ENCODE data around the gene KAT8. TPM values are rescaled to one million over a fixed set of nuclear protein-coding genes. Genes with fewer than 3 reads are reported as not detected.
"Not testable (repeated sequence)": the region's sequence is repeated elsewhere in the genome, so short reads cannot be mapped to it uniquely, and the experiment has no call there.

Gene KAT8
- total and polyA plus RNA-seq, 5 donors: 72.3 to 77.0 (median 75.7) TPM

DNA sequence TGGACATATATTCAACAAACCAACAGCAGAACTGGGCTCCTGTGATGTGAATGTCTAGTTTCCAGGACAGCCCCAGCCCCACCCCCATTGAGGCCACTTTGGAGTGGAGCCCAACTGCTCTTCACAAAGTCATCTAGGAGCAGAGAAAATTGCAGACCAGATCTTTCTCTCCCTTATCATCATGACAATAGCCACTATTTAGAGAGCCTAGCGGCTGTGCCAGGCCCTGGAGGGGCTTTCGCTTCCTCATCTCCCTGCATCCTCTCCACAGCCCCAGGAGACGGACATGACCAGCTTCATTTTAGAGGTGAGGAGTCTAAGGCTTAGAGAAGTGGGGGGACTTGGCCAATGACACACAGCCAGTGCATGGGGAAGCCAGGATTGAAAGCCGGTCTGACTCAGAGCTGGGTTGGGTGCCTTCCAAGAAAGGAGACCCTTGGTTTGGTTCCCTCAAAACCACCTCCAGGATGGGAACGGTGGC, 16.7 kb downstream of the KAT8 start:
- 8% methylated on average over 5 of the region's 5 CpGs for WGBS
- no peak overlapping the region for H3K27ac ChIP-seq (ENCODE audit: low read length)
- H3K9me3 ChIP-seq (ENCODE audit: control insufficient read depth, low read length): no peaks in the 10 kb centered on the region
- no peak for ATAC-seq
- intact Hi-C loops (cut with DNase I): no loop called here
- DNase-seq: peak in 1 of 3 donors; percentile 44
- peaks cover 8% of the 10 kb centered on the region for H3K4me1 ChIP-seq (ENCODE audit: control insufficient read depth, insufficient read depth, low read length)
- no peaks in the 10 kb centered on the region for H3K27me3 ChIP-seq (ENCODE audit: control insufficient read depth, insufficient read depth)
- H3K4me3 ChIP-seq (ENCODE audit: low read length): no peak overlapping the region

DNA sequence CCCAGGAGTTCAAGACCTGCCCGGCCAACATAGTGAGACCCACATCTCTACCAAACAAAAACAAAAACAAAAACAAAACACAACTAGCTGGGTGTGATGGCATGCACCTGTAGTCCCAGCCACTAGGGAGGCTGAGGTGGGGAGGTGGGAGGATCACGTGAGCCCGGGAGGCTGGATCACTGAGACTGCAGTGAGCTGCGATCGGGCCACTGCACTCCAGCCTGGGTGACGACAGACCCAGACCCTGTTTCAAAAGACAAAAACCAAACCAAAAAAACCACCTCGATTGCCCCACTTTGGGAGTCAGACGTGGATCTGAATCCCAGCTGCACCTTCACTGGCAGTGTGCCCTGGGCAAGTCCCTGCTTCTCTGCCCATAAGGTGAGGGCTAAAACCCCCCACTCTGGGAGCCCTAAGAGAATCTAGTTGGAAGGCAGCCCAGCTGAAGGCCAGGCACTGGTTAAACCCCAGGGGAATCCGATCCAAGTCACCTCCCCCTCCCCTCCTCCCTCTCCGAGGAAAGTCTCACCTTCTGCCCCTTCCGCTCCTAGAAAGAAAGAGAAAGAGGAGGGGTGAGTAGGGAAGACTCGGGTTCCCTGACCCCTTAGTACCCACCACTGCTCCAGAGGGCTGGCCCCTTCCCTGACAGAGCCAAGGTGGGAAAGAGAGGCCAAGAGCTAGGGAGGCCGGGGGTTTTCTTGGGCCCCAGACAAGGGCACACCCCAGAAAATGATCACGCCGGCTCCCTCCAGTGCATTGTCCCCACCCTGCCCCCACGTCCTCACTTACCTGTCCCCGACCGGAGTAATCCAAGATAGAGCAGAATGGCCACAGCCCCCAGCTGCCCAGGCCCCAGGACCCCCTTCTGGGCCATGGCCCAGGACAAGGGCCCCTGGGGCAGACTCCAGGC, 17.4 kb downstream of the KAT8 start:
- DNase-seq (peak in 1 of 3 donors; percentile 44), ATAC-seq (no peak)
- Histone ChIP-seq H3K4me1 (ENCODE audit: control insufficient read depth, insufficient read depth, low read length) (peaks cover 8% of the 10 kb centered on the region), H3K4me3 (ENCODE audit: low read length) (no peak overlapping the region), H3K9me3 (ENCODE audit: control insufficient read depth, low read length) (no peaks in the 10 kb centered on the region), H3K27me3 (ENCODE audit: control insufficient read depth, insufficient read depth) (no peaks in the 10 kb centered on the region), H3K27ac (ENCODE audit: low read length) (no peak overlapping the region)
- intact Hi-C loops (cut with DNase I): no loop called here
- WGBS: 24% methylated on average over 18 of the region's 18 CpGs

DNA sequence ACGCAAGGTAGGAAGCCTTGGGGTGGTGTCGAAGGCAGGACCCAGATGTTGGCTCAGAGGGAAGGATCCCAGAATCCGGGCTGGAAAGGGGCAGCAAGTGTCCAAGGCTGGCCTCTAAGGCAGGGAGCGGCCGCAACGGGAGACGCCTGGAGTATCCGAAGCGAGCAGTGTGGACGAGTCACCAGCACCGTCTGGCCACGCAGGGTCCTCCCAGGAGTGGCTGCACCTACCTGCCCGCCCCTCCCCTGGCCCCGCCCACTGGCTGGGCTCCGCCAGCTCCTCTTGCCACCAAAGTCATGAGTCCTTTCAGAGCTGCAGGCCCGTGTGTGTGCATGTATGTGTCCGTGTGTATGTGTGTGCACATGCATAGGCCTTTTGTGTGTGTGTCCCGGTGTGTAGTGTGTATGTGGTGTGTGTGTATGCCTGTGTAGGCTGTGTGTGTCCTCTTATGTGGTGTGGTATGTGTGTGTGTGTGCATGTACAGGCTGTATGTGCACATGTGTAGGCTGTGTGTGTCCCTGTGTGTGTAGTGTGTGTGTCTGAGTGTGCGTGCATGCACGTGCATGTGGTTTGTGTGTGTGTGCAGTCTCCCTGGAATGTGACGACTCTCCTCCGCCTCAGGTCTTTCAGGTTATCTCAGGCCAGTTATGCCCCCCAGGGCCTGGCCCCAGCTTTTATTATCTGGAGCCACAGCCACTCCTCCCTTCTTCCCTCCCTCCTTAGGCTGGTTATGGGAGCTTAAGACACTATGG, 18.2 kb downstream of the KAT8 start, which contains the start of gene PRSS8:
Gene PRSS8 (minus strand): TSS at position 193 of the 752 bp plus-strand sequence. CDS start 229 bp downstream, outside the sequence.
- Histone ChIP-seq H3K4me3 (ENCODE audit: low read length) (no peak within 1 kb of the TSS), H3K27ac (ENCODE audit: low read length) (no peak within 1 kb of the TSS), H3K27me3 (ENCODE audit: control insufficient read depth, insufficient read depth) (no peaks in the 10 kb centered on the region), H3K4me1 (ENCODE audit: control insufficient read depth, insufficient read depth, low read length) (peaks cover 8% of the 10 kb centered on the region), H3K9me3 (ENCODE audit: control insufficient read depth, low read length) (no peaks in the 10 kb centered on the region)
- ATAC-seq (no peak), DNase-seq (peak in 1 of 3 donors; percentile 63)
- intact Hi-C loops (cut with DNase I): no loop called here
- WGBS: 47% methylated on average over 22 of the region's 22 CpGs

DNA sequence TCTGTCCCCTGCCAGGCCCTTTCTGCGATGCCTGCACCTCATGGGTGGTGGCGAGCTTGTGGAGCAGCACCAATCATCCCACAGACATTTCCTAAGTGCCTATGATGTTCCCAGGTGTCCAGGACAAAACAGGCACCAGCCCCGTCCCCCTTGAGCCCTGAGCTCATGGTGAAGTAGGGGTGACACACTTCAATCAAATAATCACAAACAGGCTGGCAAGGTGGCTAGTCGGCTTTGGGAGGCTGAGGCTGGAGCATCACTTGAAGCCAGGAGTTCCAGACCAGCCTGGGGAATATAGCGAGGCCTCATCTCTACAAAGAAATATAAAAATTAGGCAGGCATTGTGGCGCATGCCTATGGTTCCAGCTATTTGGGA, 18.8 kb downstream of the KAT8 start:
- DNase-seq (no peak), ATAC-seq (no peak)
- H3K4me1 ChIP-seq (ENCODE audit: control insufficient read depth, insufficient read depth, low read length): peaks cover 8% of the 10 kb centered on the region
- no peak overlapping the region for H3K27ac ChIP-seq (ENCODE audit: low read length)
- intact Hi-C loops (cut with DNase I): no loop called here
- no peaks in the 10 kb centered on the region for H3K27me3 ChIP-seq (ENCODE audit: control insufficient read depth, insufficient read depth)
- 85% methylated on average over 6 of the region's 6 CpGs for WGBS
- H3K4me3 ChIP-seq (ENCODE audit: low read length): no peak overlapping the region
- H3K9me3 ChIP-seq (ENCODE audit: control insufficient read depth, low read length): no peaks in the 10 kb centered on the region

DNA sequence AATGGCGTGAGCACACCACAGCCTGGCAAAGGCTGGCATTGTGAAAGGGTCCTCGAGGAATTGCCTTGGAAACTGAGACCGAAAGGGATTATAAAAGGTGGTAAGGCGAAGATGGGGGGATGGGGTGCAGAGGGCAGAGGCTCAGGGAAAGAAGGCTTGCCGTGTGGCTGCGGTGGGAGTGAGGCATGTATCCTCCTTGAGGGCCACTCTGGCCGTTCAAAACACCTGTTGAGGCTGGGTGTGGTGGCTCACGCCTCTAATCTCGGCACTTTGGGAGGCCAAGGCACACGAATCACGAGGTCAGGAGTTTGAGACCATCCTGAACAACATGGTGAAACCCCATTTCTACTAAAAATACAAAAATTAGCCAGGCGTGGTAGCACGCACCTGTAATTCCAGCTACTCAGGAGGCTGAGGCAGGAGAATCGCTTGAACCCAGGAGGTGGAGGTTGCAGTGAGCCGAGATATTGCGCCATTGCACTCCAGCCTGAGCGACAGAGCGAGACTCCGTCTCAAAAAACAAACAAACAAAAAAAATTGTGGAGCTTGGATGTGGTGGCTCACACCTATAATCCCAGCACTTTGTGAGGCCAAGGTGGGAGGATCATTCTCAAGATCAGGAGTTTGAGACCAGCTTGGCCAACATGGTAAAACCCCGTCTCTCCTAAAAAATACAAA, 19.5 kb downstream of the KAT8 start:
- H3K9me3 ChIP-seq (ENCODE audit: control insufficient read depth, low read length); DNase-seq; H3K27ac ChIP-seq (ENCODE audit: low read length); H3K27me3 ChIP-seq (ENCODE audit: control insufficient read depth, insufficient read depth); ATAC-seq; intact Hi-C loops (cut with DNase I); H3K4me3 ChIP-seq (ENCODE audit: low read length): not testable (repeated sequence)
- peaks cover 11% of the 10 kb centered on the region for H3K4me1 ChIP-seq (ENCODE audit: control insufficient read depth, insufficient read depth, low read length)
- 92% methylated on average over 20 of the region's 20 CpGs for WGBS

DNA sequence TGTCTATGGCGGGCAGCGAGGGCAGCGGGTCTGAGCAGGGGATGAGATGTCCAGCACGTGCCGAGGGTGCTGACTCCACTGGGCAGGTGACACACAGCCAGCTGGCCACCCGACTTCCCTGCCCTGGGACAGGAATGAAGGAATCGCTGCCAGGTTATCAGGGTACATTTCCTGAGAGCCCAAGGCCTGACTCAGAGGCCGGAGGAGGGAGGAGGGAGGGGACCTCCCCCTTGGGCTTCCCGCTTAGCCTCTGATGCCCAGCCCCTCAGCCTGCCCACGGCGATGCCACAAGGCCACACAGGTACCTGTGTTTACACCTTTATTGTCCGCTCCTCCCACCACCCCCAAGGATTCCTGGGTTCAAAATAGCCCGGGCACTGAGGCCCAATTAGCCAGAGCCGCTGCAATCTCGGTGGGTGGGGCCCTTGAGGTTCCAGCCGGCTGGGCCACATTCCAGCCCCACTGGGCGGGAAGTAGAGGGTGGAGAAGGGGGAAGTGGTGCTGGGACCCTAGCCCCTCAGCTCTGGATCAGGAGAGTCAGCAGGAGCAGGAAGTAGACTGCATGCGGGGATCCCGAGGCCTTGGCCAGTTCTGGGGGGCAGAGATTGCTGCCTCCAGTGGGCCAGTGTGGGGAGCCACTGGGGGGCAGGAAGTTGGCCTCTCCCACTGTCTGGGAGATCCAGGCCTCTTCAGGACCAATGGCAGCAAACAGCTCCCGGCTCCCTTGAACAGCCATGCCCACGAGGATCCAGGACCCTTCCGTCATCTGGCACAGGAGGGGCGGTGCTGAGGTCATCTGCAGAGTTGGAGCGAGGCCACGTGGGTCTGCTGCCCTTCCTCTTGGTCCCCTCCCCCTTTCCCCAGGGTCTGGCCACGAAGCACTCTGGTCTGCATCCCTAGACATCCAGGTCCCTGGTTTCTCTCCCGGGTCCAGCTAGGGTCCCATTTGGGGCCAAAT, 21.4 kb downstream of the KAT8 start:
- no peak overlapping the region for H3K27ac ChIP-seq (ENCODE audit: low read length)
- peaks cover 11% of the 10 kb centered on the region for H3K4me1 ChIP-seq (ENCODE audit: control insufficient read depth, insufficient read depth, low read length)
- no peaks in the 10 kb centered on the region for H3K27me3 ChIP-seq (ENCODE audit: control insufficient read depth, insufficient read depth)
- WGBS: 41% methylated on average over 27 of the region's 27 CpGs
- no peaks in the 10 kb centered on the region for H3K9me3 ChIP-seq (ENCODE audit: control insufficient read depth, low read length)
- DNase-seq: peak; percentile 67 to 83 (median 81)
- intact Hi-C loops (cut with DNase I): no loop called here
- ATAC-seq: peak in 1 of 2 donors; percentile 42
- H3K4me3 ChIP-seq (ENCODE audit: low read length): no peak overlapping the region

DNA sequence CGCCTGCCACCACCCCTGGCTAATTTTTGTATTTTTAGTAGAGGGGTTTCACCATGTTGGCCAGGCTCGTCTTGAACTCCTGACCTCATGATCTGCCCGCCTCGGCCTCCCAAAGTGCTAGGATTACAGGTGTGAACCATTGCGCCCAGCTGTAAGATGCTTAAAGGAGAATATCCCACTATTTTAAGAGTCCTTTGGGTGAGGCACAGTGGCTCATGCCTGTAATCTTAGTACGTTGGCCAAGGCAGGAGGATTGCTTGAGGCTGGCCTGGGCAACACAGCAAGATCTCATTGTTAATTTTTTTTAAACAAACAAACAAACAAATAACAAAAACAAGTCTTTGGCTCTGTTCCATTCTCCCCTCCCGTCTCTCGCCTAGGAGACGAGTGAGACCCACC, 23.6 kb downstream of the KAT8 start:
- not testable (repeated sequence) for DNase-seq; H3K9me3 ChIP-seq (ENCODE audit: control insufficient read depth, low read length); H3K4me3 ChIP-seq (ENCODE audit: low read length); H3K27me3 ChIP-seq (ENCODE audit: control insufficient read depth, insufficient read depth); H3K27ac ChIP-seq (ENCODE audit: low read length); ATAC-seq
- peaks cover 11% of the 10 kb centered on the region for H3K4me1 ChIP-seq (ENCODE audit: control insufficient read depth, insufficient read depth, low read length)
- intact Hi-C loops (cut with DNase I): loop anchor here in 1 of 4 donors (10.0 kb wide), 1 partner anchor 156 kb away; the partner anchor contains the start of gene HSD3B7
- 93% methylated on average over 9 of the region's 9 CpGs for WGBS

DNA sequence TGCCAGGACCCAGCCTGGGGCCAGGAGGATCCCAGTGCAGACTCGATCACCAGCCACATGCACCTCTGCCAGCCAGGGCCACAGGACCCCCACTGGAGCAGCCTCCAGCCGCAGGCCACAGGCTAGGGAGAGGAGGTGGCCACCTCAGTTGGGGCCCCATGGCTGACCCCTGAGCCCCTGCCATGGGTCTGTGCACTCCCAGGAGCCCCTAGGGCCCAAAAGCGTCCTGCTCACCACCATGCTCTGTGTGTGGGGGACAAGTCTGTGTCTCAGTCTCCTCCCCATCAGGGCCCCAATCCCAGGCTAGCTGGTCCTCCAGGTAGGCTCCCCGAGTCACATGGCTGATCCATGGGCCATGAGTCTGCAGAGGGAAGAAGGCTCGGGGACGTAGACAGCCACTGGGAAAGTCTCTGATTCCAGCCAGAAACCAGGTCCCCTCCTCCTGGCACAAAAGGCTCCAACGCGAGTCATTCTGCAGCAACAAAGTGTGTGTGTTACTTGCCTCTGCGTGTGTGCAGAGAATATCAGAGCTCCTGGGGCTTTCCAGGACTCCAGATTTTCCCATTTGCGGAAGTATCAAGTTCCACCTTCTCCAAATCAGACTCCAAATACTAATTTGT, 24.1 kb downstream of the KAT8 start:
- H3K27ac ChIP-seq (ENCODE audit: low read length): peak overlapping the region; percentile 43
- peak; percentile 2 to 3 for ATAC-seq
- peaks cover 11% of the 10 kb centered on the region for H3K4me1 ChIP-seq (ENCODE audit: control insufficient read depth, insufficient read depth, low read length)
- peak overlapping the region; percentile 16 for H3K4me3 ChIP-seq (ENCODE audit: low read length)
- WGBS: 23% methylated on average over 10 of the region's 10 CpGs
- no peaks in the 10 kb centered on the region for H3K27me3 ChIP-seq (ENCODE audit: control insufficient read depth, insufficient read depth)
- H3K9me3 ChIP-seq (ENCODE audit: control insufficient read depth, low read length): no peaks in the 10 kb centered on the region
- intact Hi-C loops (cut with DNase I): loop anchor here in 1 of 4 donors (10.0 kb wide), 1 partner anchor 157 kb away; the partner anchor contains the start of gene HSD3B7
- DNase-seq: peak; percentile 53 to 76 (median 74)

DNA sequence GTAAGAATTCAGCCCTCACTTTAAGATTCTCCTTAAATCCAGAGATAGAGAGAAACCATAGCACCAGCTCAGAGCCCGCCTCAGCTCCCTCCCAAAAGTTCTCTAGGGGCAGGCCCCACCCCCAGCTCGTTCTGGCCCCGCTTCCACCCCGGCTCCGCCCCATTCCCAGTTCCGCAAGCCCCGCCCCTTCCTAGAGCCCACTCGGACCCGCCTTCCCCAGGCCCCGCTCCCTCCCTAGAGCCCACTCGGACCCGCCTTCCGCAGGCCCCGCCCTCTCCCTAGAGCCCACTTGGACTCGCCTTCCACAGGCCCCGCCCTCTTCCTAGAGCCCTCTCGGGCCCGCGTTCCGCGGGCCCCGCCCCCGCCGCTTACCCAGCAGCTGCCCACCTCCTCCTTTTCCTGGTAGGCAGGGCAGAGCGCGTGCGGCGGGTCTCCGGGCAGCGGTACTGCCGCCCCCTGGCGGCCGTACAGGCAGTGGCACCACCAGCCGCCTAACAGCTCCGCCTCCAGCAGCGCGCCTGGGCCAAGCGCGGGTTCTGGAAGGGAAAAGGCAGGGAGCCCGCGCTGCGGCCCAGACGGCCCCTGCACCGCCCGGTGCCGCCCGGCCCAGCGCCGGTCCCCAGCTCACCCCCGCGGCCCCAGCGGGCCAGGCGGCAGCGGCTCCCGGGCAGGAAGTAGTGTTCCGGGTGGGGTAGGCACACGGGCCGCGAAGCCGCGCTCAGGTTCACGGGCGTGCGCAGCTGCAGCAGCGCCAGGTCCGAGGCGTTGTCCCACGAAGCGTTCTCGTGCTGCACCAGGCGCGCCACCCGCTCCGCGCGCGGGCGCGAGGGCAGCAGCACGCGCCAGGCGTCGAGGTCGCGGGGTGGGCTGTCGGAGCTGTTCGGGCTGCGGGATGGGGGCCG, 24.9 kb downstream of the KAT8 start:
- intact Hi-C loops (cut with DNase I): loop anchor here in 1 of 4 donors (10.0 kb wide), 1 partner anchor 158 kb away; the partner anchor contains the start of gene HSD3B7
- DNase-seq: peak; percentile 99 to 100 (median 99)
- H3K4me3 ChIP-seq (ENCODE audit: low read length): peak overlapping the region; percentile 26
- H3K4me1 ChIP-seq (ENCODE audit: control insufficient read depth, insufficient read depth, low read length): peaks cover 11% of the 10 kb centered on the region
- ATAC-seq: peak; percentile 96 to 97
- H3K9me3 ChIP-seq (ENCODE audit: control insufficient read depth, low read length): no peaks in the 10 kb centered on the region
- WGBS: 3% methylated on average over 89 of the region's 89 CpGs
- no peaks in the 10 kb centered on the region for H3K27me3 ChIP-seq (ENCODE audit: control insufficient read depth, insufficient read depth)
- H3K27ac ChIP-seq (ENCODE audit: low read length): peak overlapping the region; percentile 43
